H1 (cell line): ENCODE data around the gene ABLIM1. TPM values are rescaled to one million over a fixed set of nuclear protein-coding genes. Genes with fewer than 3 reads are reported as not detected.

ENCODE experiments used
- CTCF ChIA-PET: fragments of 300-600 bp; sonication (Branson Sonifier 250); formaldehyde crosslinking; loops from one replicate; lab custom pipeline; 2021; ENCODE audit not compliant: partially characterized antibody; lab: Charles Lee
- POLR2A ChIA-PET: fragments of 300-600 bp; sonication (Branson Sonifier 250); formaldehyde crosslinking; loops from one replicate; lab custom pipeline; 2021; ENCODE audit warnings: inconsistent platforms; ENCODE audit not compliant: partially characterized antibody; lab: Charles Lee
- DNase-seq, 2 experiments: peaks; one replicate each; pipeline versions ENCODE4 v3.0.0 to v3.0.0-alpha.2; 2010 to 2022; ENCODE audit warnings: low spot score in 2 of 2, low read depth in 1 of 2, mixed read lengths in 1 of 2
- FAIRE-seq: peaks from 2 replicates; lab custom pipeline; 2011; peaks lifted over from hg19 to GRCh38; lab: Jason Lieb, UNC
- H2AFZ ChIP-seq: 2 replicates; pipeline ENCODE4 v1.8.1; 2012; ENCODE audit warnings: low read length, inconsistent platforms
- H2AK5ac ChIP-seq: 2 replicates; pipeline ENCODE4 v1.6.1; 2013; ENCODE audit warnings: low read depth, low read length
- H2BK120ac ChIP-seq: replicated peaks from 2 replicates; pipeline ENCODE3; 2013; ENCODE audit warnings: low read depth, low read length, inconsistent platforms
- H2BK12ac ChIP-seq: 2 replicates; pipeline ENCODE4 v1.6.1; 2013; ENCODE audit warnings: low read depth, low read length
- H2BK15ac ChIP-seq: 2 replicates; pipeline ENCODE4 v1.6.1; 2013; ENCODE audit warnings: low read length
- H2BK20ac ChIP-seq: 2 replicates; pipeline ENCODE4 v1.6.1; 2013; ENCODE audit warnings: low read length
- H2BK5ac ChIP-seq: 2 replicates; pipeline ENCODE4 v1.6.1; 2013; ENCODE audit warnings: low read depth, low read length
- H3K14ac ChIP-seq: 2 replicates; pipeline ENCODE4 v1.6.1; 2013; ENCODE audit warnings: inconsistent platforms; ENCODE audit not compliant: insufficient read length
- H3K18ac ChIP-seq: 2 replicates; pipeline ENCODE4 v1.6.1; 2013; ENCODE audit warnings: low read length; ENCODE audit errors: extremely low read depth
- H3K23ac ChIP-seq: 2 replicates; pipeline ENCODE4 v1.6.1; 2013; ENCODE audit warnings: inconsistent platforms; ENCODE audit not compliant: insufficient read length
- H3K23me2 ChIP-seq: 2 replicates; pipeline ENCODE4 v1.6.1; 2013; ENCODE audit warnings: low read depth, low read length
- H3K27ac ChIP-seq: 2 replicates; pipeline ENCODE4 v1.6.1; 2011; ENCODE audit warnings: low read depth, low read length, inconsistent platforms
- H3K27me3 ChIP-seq, 4 experiments: replicated peaks in 1 of 4; 1 replicate in 1 of 4; 2 replicates in 3 of 4; pipeline versions ENCODE4 v1.6.1 to v1.8.1; 2011 to 2013; ENCODE audit warnings: low read length in 3 of 4, mild to moderate bottlenecking in 3 of 4, inconsistent platforms in 2 of 4, mixed read lengths in 2 of 4, moderate library complexity in 1 of 4; ENCODE audit not compliant: control insufficient read depth in 3 of 4, insufficient read depth in 3 of 4; ENCODE audit errors: extremely low read depth in 1 of 4
- H3K36me3 ChIP-seq, 4 experiments: 2 replicates each; pipeline versions ENCODE4 v1.6.1 to v1.8.1; 2011 to 2013; ENCODE audit warnings: mild to moderate bottlenecking in 4 of 4, low read length in 3 of 4, moderate library complexity in 2 of 4, control low read depth in 1 of 4, inconsistent platforms in 1 of 4; ENCODE audit not compliant: insufficient read depth in 4 of 4, control insufficient read depth in 2 of 4
- H3K4ac ChIP-seq: replicated peaks from 2 replicates; pipeline ENCODE3; 2013; ENCODE audit warnings: low read length, low read depth, mixed read lengths, inconsistent platforms; ENCODE audit not compliant: insufficient read length
- H3K4me1 ChIP-seq, 4 experiments: replicated peaks in 1 of 4; 1 replicate in 1 of 4; 2 replicates in 3 of 4; pipeline versions ENCODE4 v1.6.1 to v1.8.1; 2011 to 2013; ENCODE audit warnings: low read length in 3 of 4, inconsistent platforms in 2 of 4, mixed read lengths in 1 of 4; ENCODE audit not compliant: insufficient read depth in 4 of 4, control insufficient read depth in 3 of 4
- H3K4me2 ChIP-seq, 2 experiments: 2 replicates each; pipeline versions ENCODE4 v1.6.1 to v1.8.1; 2011 to 2013; ENCODE audit warnings: low read depth in 2 of 2, low read length in 2 of 2, control low read depth in 1 of 2, inconsistent platforms in 1 of 2, mild to moderate bottlenecking in 1 of 2; ENCODE audit not compliant: insufficient read depth in 1 of 2
- H3K4me3 ChIP-seq, 4 experiments: fragments of 200-600, 300-600 bp in 1 of 4; sonication (generic), shearing (Covaris generic), sonication (Bioruptor Twin) in 1 of 4; 2 replicates each; pipeline versions ENCODE4 v1.5.1 to v1.8.1; 2011 to 2016; ENCODE audit warnings: low read length in 4 of 4, low read depth in 3 of 4, control low read depth in 2 of 4, inconsistent platforms in 2 of 4, mild to moderate bottlenecking in 2 of 4, mixed read lengths in 1 of 4, moderate library complexity in 1 of 4; ENCODE audit not compliant: insufficient read depth in 2 of 4; ENCODE audit errors: extremely low read depth in 1 of 4
- H3K56ac ChIP-seq: replicated peaks from 2 replicates; pipeline ENCODE3; 2013; ENCODE audit warnings: low read depth, mild to moderate bottlenecking, mixed read lengths, low read length, inconsistent platforms; ENCODE audit not compliant: insufficient read length
- H3K79me1 ChIP-seq: 2 replicates; pipeline ENCODE4 v1.6.1; 2013; ENCODE audit warnings: low read depth, low read length, control low read depth
- H3K79me2 ChIP-seq, 2 experiments: 2 replicates each; pipeline versions ENCODE4 v1.6.1 to v1.8.1; 2012 to 2013; ENCODE audit warnings: low read length in 2 of 2, mild to moderate bottlenecking in 2 of 2, inconsistent platforms in 1 of 2; ENCODE audit not compliant: insufficient read depth in 2 of 2, control insufficient read depth in 1 of 2
- H3K9ac ChIP-seq, 4 experiments: replicated peaks in 1 of 4; 1 replicate in 1 of 4; 2 replicates in 3 of 4; pipeline versions ENCODE4 v1.6.1 to v1.8.1; 2011 to 2013; ENCODE audit warnings: low read depth in 3 of 4, low read length in 3 of 4, control low read depth in 2 of 4, mild to moderate bottlenecking in 2 of 4, moderate library complexity in 2 of 4, inconsistent platforms in 1 of 4; ENCODE audit errors: extremely low read depth in 1 of 4
- H3K9me3 ChIP-seq, 2 experiments: 2 replicates each; pipeline versions ENCODE4 v1.6.1 to v1.8.1; 2012 to 2013; ENCODE audit warnings: mild to moderate bottlenecking in 2 of 2, moderate library complexity in 2 of 2, control low read depth in 1 of 2, inconsistent platforms in 1 of 2, low read depth in 1 of 2, low read length in 1 of 2, mixed read lengths in 1 of 2; ENCODE audit not compliant: insufficient read depth in 2 of 2
- H4K20me1 ChIP-seq, 2 experiments: replicated peaks in 1 of 2; 2 replicates each; pipeline versions ENCODE3 to v1.8.1; 2011 to 2013; ENCODE audit warnings: inconsistent platforms in 2 of 2, low read length in 2 of 2, mild to moderate bottlenecking in 1 of 2; ENCODE audit not compliant: insufficient read depth in 2 of 2, control insufficient read depth in 1 of 2
- H4K5ac ChIP-seq: 2 replicates; pipeline ENCODE4 v1.6.1; 2013; ENCODE audit warnings: low read length, low read depth, mixed read lengths, inconsistent platforms; ENCODE audit not compliant: insufficient read length
- H4K8ac ChIP-seq: 2 replicates; pipeline ENCODE4 v1.8.0; 2013; ENCODE audit warnings: mild to moderate bottlenecking, moderate library complexity, low read length, inconsistent platforms; ENCODE audit not compliant: insufficient read depth; ENCODE audit errors: extremely low read depth
- H4K91ac ChIP-seq: replicated peaks from 2 replicates; pipeline ENCODE3; 2013; ENCODE audit warnings: low read length, mixed read lengths, inconsistent platforms; ENCODE audit not compliant: insufficient read length
- BCL11A ChIP-seq, 2 experiments: IDR thresholded peaks; one replicate each; pipeline ENCODE4 v1.6.1; 2011; ENCODE audit warnings: low read depth in 2 of 2, low read length in 2 of 2, mild to moderate bottlenecking in 2 of 2
- CHD2 ChIP-seq: IDR thresholded peaks from 2 replicates; pipeline ENCODE4 v1.6.1; 2012; ENCODE audit warnings: low read length, improper control_type of control experiment
- CREB1 ChIP-seq: IDR thresholded peaks from 2 replicates; pipeline ENCODE4 v1.6.1; 2012; ENCODE audit warnings: inconsistent platforms
- GABPA ChIP-seq: IDR thresholded peaks from 2 replicates; pipeline ENCODE4 v1.6.1; 2011; ENCODE audit warnings: mild to moderate bottlenecking, low read length, moderate library complexity, borderline replicate concordance; ENCODE audit not compliant: insufficient read depth
- POU5F1 ChIP-seq: IDR thresholded peaks from 2 replicates; pipeline ENCODE4 v1.6.1; 2011; ENCODE audit warnings: low read depth, mild to moderate bottlenecking, low read length, moderate library complexity
- SRF ChIP-seq: IDR thresholded peaks from 2 replicates; pipeline ENCODE4 v1.6.1; 2011; ENCODE audit warnings: mild to moderate bottlenecking, low read depth, low read length, moderate library complexity
- YY1 ChIP-seq: IDR thresholded peaks from 2 replicates; pipeline ENCODE4 v1.6.1; 2011; ENCODE audit warnings: low read depth, mild to moderate bottlenecking, low read length
- ZNF274 ChIP-seq: IDR thresholded peaks from 2 replicates; pipeline ENCODE4 v1.7.0; 2012; ENCODE audit warnings: low read length, borderline replicate concordance; ENCODE audit errors: extremely low read depth
- whole genome bisulfite sequencing, 2 experiments: shearing (Covaris generic) in 1 of 2; methylation state at CpG; one replicate each; pipeline versions ENCODE4 v1.1.6 to v1.1.7; 2013 to 2015; ENCODE audit warnings: low lambda C conversion rate in 2 of 2, mixed read lengths in 2 of 2, inconsistent platforms in 1 of 2, low coverage in 1 of 2, missing lambda C conversion rate in 1 of 2; ENCODE audit not compliant: insufficient replicate concordance in 2 of 2, insufficient coverage in 1 of 2, insufficient read length in 1 of 2; ENCODE audit errors: extremely low coverage in 1 of 2, missing lambda C conversion rate in 1 of 2; 5-methylcytosine and 5-hydroxymethylcytosine counted together
- polyA plus RNA-seq, 7 experiments: library from polyadenylated mRNA; depleted of rRNA in 3 of 7; stranded (reverse) in 5 of 7; unstranded in 2 of 7; fragments of >200 nt in 5 of 7; fragments of 200-250 nt in 2 of 7; gene quantifications; 1 replicate in 5 of 7; 2 replicates in 1 of 7; 4 replicates in 1 of 7; pipeline versions ENCODE4 v1.2.1 to v1.2.3, GENCODE V29; 2011 to 2013; ENCODE audit warnings: missing spikeins in 2 of 7, mixed read lengths in 2 of 7
- total RNA-seq: library from RNA; stranded (reverse); fragmentation: NEBNext Ultra II Directional; extraction: Animal tissue kit (Norgen Biotek cat#: 25700); gene quantifications from 2 replicates; pipeline ENCODE4 v1.2.1, GENCODE V29; 2021
- TF ChIP-seq, protein P1 (sequence below): IDR thresholded peaks from 2 replicates; pipeline ENCODE4 v1.6.1; 2012; ENCODE audit warnings: low read length, inconsistent platforms
- TF ChIP-seq, protein P2 (sequence below): IDR thresholded peaks from 2 replicates; pipeline ENCODE4 v1.6.1; 2012; ENCODE audit warnings: inconsistent platforms

ABLIM1 gene
- total and polyA plus RNA-seq, 2 of the 8 experiments (the other 6 are each of a cell fraction or from before 2014, with no cell fraction given) = 51.2 to 51.7 TPM

DNA sequence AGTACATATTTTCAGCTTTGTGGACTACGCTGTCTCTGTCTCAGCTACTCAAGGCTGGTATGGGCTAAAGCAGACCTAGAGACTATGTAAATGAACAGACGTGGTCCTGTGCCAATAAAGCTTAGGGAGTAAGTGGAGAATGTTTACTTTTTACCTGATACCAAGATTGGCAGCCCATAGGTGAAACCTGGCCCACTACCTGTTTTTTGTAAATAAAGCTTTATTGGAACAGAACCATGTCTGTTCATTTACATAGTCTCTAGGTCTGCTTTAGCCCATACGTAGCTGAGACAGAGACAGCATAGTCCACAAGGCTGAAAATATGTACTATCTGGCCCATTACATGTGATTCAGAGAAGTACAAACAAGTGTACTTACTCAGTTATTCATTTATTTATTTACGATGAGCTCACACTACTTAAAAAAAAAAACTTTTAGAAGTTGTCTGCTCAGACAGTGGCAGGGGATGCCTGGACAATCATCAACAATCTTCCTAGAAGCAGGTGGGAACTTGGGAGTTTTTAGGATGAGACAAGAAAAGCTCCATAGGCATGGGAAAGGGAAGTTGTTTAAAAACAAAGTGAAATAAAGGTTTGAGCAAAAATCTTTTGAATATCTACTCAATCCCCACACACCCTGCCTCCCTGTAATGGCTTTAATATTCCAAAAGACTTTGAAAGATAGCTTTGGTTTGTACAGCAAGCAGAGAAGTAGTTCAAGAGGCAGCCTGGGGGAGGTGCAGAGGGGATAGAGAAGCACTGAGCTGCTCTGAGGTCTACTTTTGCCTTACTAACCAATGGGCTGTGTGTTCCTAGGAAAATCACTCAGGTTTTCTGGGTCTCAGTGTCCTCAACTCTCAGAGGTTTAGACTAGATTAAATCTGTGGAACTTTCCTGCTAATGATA, 139.4 kb downstream of the ABLIM1 start:
- WGBS, 2 experiments = 84% methylated on average over 4 of the region's 4 CpGs; no CpG with 5 or more reads in 1 of the 2 experiments
- Histone ChIP-seq H3K27ac (no peak overlapping the region), H2BK15ac (no peak overlapping the region), H2BK5ac (no peak overlapping the region), H4K20me1 (peaks cover 1 to 2% of the 10 kb centered on the region in 2 experiments), H2BK20ac (no peak overlapping the region), H2AK5ac (no peak overlapping the region), H4K5ac (no peak overlapping the region), H2BK120ac (no peak overlapping the region), H3K14ac (no peak overlapping the region), H3K23me2 (peaks cover 2% of the 10 kb centered on the region; the same call in 1 of the 2 replicates), H3K27me3 (peaks cover 0 to 1% (median 0%) of the 10 kb centered on the region in 4 experiments; a peak in 1 of 7 replicates), H3K4me2 (no peak overlapping the region), H4K91ac (no peak overlapping the region), H3K56ac (no peak overlapping the region), H2BK12ac (no peak overlapping the region), H3K9me3 (no peaks in the 10 kb centered on the region), H3K18ac (no peak overlapping the region), H3K23ac (no peak overlapping the region), H2AFZ (no peak overlapping the region), H3K9ac (no peak overlapping the region), H3K79me1 (no peaks in the 10 kb centered on the region), H3K4me1 (peaks cover 2 to 16% (median 8%) of the 10 kb centered on the region in 4 experiments), H3K4ac (no peak overlapping the region), H3K36me3 (no peaks in the 10 kb centered on the region), H4K8ac (no peak overlapping the region), H3K79me2 (peaks cover 0 to 69% of the 10 kb centered on the region in 2 experiments; a peak in 2 of 4 replicates), H3K4me3 (no peak overlapping the region)
- FAIRE-seq (no peak), DNase-seq (no peak)
- POLR2A ChIA-PET = interaction anchor here (1.0 kb wide), 1 partner anchor 279 kb away, joined by 4 read pairs; no protein-coding TSS in a partner anchor
- CTCF ChIA-PET = interaction anchor here (0.7 to 3.5 kb wide), 18 partner anchors 10 to 217 kb away, joined by 3 to 19 read pairs (median 3); no protein-coding TSS in a partner anchor
- TF ChIP-seq GABPA (no peak), CHD2 (no peak), YY1 (no peak), SRF (no peak), POU5F1 (no peak), CREB1 (no peak), BCL11A (IDR thresholded peaks at IDR 0.05; ENCODE audit: low read depth in 2 of 2, low read length in 2 of 2) (no peak), ZNF274 (no peak)
- TF ChIP-seq, protein P1, sequence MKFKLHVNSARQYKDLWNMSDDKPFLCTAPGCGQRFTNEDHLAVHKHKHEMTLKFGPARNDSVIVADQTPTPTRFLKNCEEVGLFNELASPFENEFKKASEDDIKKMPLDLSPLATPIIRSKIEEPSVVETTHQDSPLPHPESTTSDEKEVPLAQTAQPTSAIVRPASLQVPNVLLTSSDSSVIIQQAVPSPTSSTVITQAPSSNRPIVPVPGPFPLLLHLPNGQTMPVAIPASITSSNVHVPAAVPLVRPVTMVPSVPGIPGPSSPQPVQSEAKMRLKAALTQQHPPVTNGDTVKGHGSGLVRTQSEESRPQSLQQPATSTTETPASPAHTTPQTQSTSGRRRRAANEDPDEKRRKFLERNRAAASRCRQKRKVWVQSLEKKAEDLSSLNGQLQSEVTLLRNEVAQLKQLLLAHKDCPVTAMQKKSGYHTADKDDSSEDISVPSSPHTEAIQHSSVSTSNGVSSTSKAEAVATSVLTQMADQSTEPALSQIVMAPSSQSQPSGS = no peak
- TF ChIP-seq, protein P2, sequence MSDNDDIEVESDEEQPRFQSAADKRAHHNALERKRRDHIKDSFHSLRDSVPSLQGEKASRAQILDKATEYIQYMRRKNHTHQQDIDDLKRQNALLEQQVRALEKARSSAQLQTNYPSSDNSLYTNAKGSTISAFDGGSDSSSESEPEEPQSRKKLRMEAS = no peak
